ENCODE data around the gene COX4I1.

DNA sequence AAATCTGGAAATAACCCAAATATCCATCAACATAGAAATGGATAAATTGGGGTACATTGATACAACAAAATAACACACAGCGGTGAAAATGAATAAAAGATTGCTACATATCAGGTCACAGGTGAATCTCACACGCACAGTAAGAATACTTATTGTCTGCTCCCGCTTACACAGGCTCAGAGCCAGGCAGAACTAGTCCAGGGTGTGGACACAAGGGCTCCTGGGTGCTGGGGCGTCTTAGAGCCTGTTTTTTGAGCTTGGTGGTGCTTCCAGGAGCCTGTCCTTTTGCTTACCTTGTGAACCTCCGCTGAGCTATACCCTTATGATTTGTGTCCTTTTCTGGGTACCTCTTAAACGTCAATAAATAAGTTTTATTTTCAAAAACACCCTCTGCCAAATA is 28.8 kb upstream of the COX4I1 start:
- TF ChIP-seq, protein P1, sequence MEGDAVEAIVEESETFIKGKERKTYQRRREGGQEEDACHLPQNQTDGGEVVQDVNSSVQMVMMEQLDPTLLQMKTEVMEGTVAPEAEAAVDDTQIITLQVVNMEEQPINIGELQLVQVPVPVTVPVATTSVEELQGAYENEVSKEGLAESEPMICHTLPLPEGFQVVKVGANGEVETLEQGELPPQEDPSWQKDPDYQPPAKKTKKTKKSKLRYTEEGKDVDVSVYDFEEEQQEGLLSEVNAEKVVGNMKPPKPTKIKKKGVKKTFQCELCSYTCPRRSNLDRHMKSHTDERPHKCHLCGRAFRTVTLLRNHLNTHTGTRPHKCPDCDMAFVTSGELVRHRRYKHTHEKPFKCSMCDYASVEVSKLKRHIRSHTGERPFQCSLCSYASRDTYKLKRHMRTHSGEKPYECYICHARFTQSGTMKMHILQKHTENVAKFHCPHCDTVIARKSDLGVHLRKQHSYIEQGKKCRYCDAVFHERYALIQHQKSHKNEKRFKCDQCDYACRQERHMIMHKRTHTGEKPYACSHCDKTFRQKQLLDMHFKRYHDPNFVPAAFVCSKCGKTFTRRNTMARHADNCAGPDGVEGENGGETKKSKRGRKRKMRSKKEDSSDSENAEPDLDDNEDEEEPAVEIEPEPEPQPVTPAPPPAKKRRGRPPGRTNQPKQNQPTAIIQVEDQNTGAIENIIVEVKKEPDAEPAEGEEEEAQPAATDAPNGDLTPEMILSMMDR (IDR thresholded peaks at IDR 0.05; ENCODE audit: borderline replicate concordance, extremely low read depth, low read length, poor library complexity, severe bottlenecking): no peak
- TF ChIP-seq EZH2 (IDR thresholded peaks at IDR 0.05; ENCODE audit: borderline replicate concordance, low read depth, low read length, severe bottlenecking): no peak

Data from DND-41 (cell line).